PFSK-1 (cell line): Measurements from ENCODE around the gene CTDSPL.

Experiments used
- FOXP2 ChIP-seq: optimal IDR thresholded peaks from 2 replicates; pipeline ENCODE3; 2011; ENCODE audit warnings: borderline replicate concordance, control low read depth, inconsistent platforms; ENCODE audit not compliant: insufficient read depth; ENCODE audit errors: extremely low read length, extremely low read depth
- POLR2AphosphoS5 ChIP-seq: IDR thresholded peaks from 2 replicates; pipeline ENCODE4 v1.6.1; 2012; ENCODE audit warnings: low read depth, mild to moderate bottlenecking, control low read depth, low read length, moderate library complexity
- SIN3A ChIP-seq: IDR thresholded peaks from 2 replicates; pipeline ENCODE4 v1.6.1; 2012; ENCODE audit warnings: mild to moderate bottlenecking, low read length, moderate library complexity, borderline replicate concordance; ENCODE audit not compliant: insufficient read depth
- TAF1 ChIP-seq: IDR thresholded peaks from 2 replicates; pipeline ENCODE4 v1.6.1; 2012; ENCODE audit warnings: low read length, control low read depth, borderline replicate concordance; ENCODE audit not compliant: insufficient read depth
- TF ChIP-seq, protein P1 (sequence below), 2 experiments: IDR thresholded peaks; 2 replicates each; pipeline versions ENCODE4 v1.6.1 to v1.8.0; 2011 to 2012; ENCODE audit warnings: low read depth in 2 of 2, low read length in 2 of 2, control low read depth in 1 of 2, inconsistent platforms in 1 of 2, mild to moderate bottlenecking in 1 of 2, moderate library complexity in 1 of 2; ENCODE audit not compliant: insufficient read depth in 1 of 2

CTDSPL gene

DNA sequence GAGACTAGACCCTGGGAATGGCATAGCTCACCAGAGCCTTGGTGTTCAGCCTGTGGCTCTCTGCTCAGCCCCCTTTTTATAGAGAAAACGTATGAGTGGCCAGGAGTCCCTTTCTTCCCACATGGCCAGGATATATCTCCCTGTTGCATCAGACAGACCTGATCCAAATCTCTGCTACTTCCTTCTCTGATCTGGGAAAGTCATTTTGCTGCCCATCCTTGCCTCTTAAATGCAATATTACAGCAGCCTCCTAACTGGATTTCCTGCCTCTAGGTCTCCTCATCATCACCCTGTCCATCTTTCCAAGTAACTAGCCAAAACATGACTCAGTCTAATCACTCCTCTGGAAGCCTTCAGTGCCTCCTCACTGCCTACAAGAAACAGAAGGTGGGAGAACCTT lies 42.9 kb downstream of the CTDSPL start:
- TF ChIP-seq, protein P1, sequence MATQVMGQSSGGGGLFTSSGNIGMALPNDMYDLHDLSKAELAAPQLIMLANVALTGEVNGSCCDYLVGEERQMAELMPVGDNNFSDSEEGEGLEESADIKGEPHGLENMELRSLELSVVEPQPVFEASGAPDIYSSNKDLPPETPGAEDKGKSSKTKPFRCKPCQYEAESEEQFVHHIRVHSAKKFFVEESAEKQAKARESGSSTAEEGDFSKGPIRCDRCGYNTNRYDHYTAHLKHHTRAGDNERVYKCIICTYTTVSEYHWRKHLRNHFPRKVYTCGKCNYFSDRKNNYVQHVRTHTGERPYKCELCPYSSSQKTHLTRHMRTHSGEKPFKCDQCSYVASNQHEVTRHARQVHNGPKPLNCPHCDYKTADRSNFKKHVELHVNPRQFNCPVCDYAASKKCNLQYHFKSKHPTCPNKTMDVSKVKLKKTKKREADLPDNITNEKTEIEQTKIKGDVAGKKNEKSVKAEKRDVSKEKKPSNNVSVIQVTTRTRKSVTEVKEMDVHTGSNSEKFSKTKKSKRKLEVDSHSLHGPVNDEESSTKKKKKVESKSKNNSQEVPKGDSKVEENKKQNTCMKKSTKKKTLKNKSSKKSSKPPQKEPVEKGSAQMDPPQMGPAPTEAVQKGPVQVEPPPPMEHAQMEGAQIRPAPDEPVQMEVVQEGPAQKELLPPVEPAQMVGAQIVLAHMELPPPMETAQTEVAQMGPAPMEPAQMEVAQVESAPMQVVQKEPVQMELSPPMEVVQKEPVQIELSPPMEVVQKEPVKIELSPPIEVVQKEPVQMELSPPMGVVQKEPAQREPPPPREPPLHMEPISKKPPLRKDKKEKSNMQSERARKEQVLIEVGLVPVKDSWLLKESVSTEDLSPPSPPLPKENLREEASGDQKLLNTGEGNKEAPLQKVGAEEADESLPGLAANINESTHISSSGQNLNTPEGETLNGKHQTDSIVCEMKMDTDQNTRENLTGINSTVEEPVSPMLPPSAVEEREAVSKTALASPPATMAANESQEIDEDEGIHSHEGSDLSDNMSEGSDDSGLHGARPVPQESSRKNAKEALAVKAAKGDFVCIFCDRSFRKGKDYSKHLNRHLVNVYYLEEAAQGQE (IDR thresholded peaks at IDR 0.05; ENCODE audit: insufficient read depth in 1 of 2, low read depth in 2 of 2, low read length in 2 of 2): no peak
- TF ChIP-seq SIN3A (no peak), TAF1 (no peak), FOXP2 (no peak), POLR2AphosphoS5 (no peak)

DNA sequence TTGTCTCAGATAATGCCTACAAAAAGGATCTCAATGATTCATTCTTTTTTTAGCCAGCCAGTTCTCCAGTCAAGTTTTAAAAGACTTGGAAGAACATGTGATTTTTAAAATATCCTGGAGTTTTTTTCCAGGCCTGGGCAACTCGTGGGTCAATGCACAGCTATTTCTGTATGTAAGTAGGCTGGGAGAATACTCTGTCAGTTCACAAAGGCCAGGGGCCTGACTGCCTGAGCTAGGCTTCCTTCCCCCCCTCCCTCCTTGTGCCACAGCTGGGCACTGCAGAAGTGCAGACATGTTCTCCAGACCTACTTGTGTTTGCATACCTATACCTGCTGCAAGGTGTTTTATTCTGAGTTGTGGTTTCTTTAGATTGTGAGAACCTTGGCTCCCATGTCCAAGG lies 43.7 kb downstream of the CTDSPL start:
- TF ChIP-seq FOXP2: no peak
- TF ChIP-seq, protein P1 (IDR thresholded peaks at IDR 0.05; ENCODE audit: insufficient read depth in 1 of 2, low read depth in 2 of 2, low read length in 2 of 2): no peak

DNA sequence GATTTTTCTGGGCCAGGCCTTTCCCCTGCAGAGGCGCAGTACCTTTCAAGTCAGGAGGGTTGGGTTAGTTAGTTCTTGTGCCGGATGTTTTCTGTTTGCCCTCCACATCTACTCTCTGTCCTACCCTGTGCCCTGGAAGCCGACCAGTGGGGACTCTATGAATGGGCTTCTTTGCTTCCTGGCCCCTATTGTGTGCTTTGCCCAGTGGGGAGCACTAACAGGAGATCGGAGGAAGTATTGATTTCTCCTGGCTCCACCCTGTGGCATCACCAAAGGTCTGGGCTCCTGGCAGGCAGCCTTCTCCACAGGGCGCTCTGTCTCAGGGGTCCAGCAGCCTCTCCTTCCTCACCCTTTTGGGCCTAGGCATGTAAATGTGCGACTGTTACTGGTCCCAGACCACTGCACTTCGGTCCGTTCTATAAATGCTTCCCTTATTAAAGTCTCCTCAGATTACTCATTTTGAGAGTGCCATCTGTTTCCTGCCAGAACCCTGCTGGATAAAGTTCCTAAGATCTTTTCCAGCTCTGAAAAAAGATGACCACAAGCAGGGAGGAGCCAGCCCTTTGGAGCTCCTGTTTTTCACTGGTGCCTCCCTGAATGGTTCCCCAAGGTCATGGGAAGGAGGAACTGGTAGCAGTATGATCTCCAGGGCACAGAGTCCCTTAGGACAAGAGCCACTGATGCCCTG lies 44.5 kb downstream of the CTDSPL start:
- TF ChIP-seq TAF1 (no peak), SIN3A (no peak)
- TF ChIP-seq, protein P1 (IDR thresholded peaks at IDR 0.05; ENCODE audit: insufficient read depth in 1 of 2, low read depth in 2 of 2, low read length in 2 of 2): no peak

DNA sequence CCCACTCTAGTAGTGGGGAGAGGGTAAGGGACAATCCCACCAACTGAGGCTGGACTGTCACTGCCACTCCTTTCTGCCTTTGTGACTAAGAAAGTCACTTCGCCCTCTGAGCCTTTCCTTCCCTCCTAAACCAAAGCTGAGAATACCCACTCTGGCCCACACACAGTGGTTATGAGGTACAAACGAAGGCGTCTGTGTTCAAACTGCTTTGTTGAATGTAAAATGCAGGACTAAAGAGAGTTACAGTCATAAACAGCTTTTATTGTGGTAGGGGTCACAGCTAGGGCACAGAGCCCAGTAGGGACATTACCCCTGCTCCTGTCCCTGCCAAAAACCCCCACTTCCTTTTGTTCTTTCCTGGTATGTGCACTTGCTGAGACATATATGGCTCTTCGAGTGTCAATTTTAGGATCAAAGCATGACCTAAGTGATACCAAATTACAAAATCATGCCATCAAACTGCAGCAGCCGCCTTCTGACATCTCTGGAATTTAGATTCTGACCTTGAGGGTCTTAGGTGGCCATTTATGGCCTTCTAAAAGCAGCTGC lies 45.1 kb downstream of the CTDSPL start:
- TF ChIP-seq, protein P1 (IDR thresholded peaks at IDR 0.05; ENCODE audit: insufficient read depth in 1 of 2, low read depth in 2 of 2, low read length in 2 of 2): no peak
- no peak for TF ChIP-seq TAF1
- no peak for TF ChIP-seq SIN3A
- TF ChIP-seq POLR2AphosphoS5: no peak
- no peak for TF ChIP-seq FOXP2

DNA sequence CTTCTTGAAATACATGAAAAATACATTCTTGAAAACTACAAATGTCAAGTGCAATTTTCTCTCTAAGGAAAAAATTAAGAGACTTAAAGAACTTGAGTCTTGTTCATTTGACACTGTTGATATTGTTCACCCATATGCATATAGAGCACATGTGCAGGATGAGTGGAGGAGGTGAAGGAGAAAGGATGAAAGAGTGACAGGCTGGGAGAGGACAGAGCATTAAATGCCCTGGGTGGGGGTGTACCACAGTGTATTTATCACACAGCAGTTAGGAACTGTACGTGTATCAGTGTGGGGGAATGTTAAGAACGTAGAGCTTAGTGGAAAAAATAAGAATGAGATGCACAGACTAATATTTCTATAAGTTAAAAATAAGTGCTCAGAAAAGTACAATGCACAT lies 45.7 kb downstream of the CTDSPL start:
- no peak for TF ChIP-seq FOXP2
- TF ChIP-seq SIN3A: no peak
- no peak for TF ChIP-seq POLR2AphosphoS5
- TF ChIP-seq, protein P1 (IDR thresholded peaks at IDR 0.05; ENCODE audit: insufficient read depth in 1 of 2, low read depth in 2 of 2, low read length in 2 of 2): no peak
- TF ChIP-seq TAF1: no peak
